ENCODE data around the gene RPL23.

RPL23 gene

GRCh38 chr17:38852771-38853291, 690 bp downstream of the RPL23 start:
- TF ChIP-seq POLR2AphosphoS5 (IDR thresholded peaks at IDR 0.05; ENCODE audit: low read depth, low read length) (no peak), PAX5 (IDR thresholded peaks at IDR 0.05; ENCODE audit: insufficient read depth, low read length, severe bottlenecking) (no peak), TAF1 (IDR thresholded peaks at IDR 0.05; ENCODE audit: low read depth, low read length) (no peak), POLR2A (IDR thresholded peaks at IDR 0.05; ENCODE audit: low read depth, low read length) (no peak), POU2F2 (IDR thresholded peaks at IDR 0.05; ENCODE audit: low read depth, low read length) (no peak), SPI1 (IDR thresholded peaks at IDR 0.05; ENCODE audit: low read depth, low read length) (no peak)
- DNase-seq (ENCODE audit: insufficient read length, low spot score), result no peak
- FAIRE-seq, result peak; percentile 20

- no peak for FAIRE-seq
- DNase-seq (ENCODE audit: insufficient read length, low spot score), result no peak
- no peak for TF ChIP-seq POLR2AphosphoS5 (IDR thresholded peaks at IDR 0.05; ENCODE audit: low read depth, low read length)
- no peak for TF ChIP-seq TAF1 (IDR thresholded peaks at IDR 0.05; ENCODE audit: low read depth, low read length)
- no peak for TF ChIP-seq PAX5 (IDR thresholded peaks at IDR 0.05; ENCODE audit: insufficient read depth, low read length, severe bottlenecking)
- TF ChIP-seq POLR2A (IDR thresholded peaks at IDR 0.05; ENCODE audit: low read depth, low read length), result no peak
- no peak for TF ChIP-seq SPI1 (IDR thresholded peaks at IDR 0.05; ENCODE audit: low read depth, low read length)
- no peak for TF ChIP-seq POU2F2 (IDR thresholded peaks at IDR 0.05; ENCODE audit: low read depth, low read length)
Measured at GRCh38 chr17:38851434-38851833, 2.1 kb downstream of the RPL23 start.

GRCh38 chr17:38850374-38850773, 3.1 kb downstream of the RPL23 start:
- TF ChIP-seq POLR2AphosphoS5 (IDR thresholded peaks at IDR 0.05; ENCODE audit: low read depth, low read length), result 0 out of 2 replicates have a peak, but pooled peaks have one; percentile 59
- no peak for TF ChIP-seq POU2F2 (IDR thresholded peaks at IDR 0.05; ENCODE audit: low read depth, low read length)
- DNase-seq (ENCODE audit: insufficient read length, low spot score), result no peak
- no peak for FAIRE-seq

- FAIRE-seq (no peak), DNase-seq (ENCODE audit: insufficient read length, low spot score) (no peak)
- TF ChIP-seq POLR2AphosphoS5 (IDR thresholded peaks at IDR 0.05; ENCODE audit: low read depth, low read length) (no peak), TAF1 (IDR thresholded peaks at IDR 0.05; ENCODE audit: low read depth, low read length) (no peak)
Measured at GRCh38 chr17:38848939-38849605, 4.4 kb downstream of the RPL23 start.

GRCh38 chr17:38848557-38848891, 5.0 kb downstream of the RPL23 start:
- FAIRE-seq (no peak), DNase-seq (ENCODE audit: insufficient read length, low spot score) (no peak)
- TF ChIP-seq PAX5 (IDR thresholded peaks at IDR 0.05; ENCODE audit: insufficient read depth, low read length, severe bottlenecking) (no peak), SPI1 (IDR thresholded peaks at IDR 0.05; ENCODE audit: low read depth, low read length) (no peak), POLR2A (IDR thresholded peaks at IDR 0.05; ENCODE audit: low read depth, low read length) (no peak), TAF1 (IDR thresholded peaks at IDR 0.05; ENCODE audit: low read depth, low read length) (no peak), POU2F2 (IDR thresholded peaks at IDR 0.05; ENCODE audit: low read depth, low read length) (no peak), POLR2AphosphoS5 (IDR thresholded peaks at IDR 0.05; ENCODE audit: low read depth, low read length) (no peak)

- TF ChIP-seq POLR2AphosphoS5 (IDR thresholded peaks at IDR 0.05; ENCODE audit: low read depth, low read length) (no peak), PAX5 (IDR thresholded peaks at IDR 0.05; ENCODE audit: insufficient read depth, low read length, severe bottlenecking) (no peak), POLR2A (IDR thresholded peaks at IDR 0.05; ENCODE audit: low read depth, low read length) (no peak), POU2F2 (IDR thresholded peaks at IDR 0.05; ENCODE audit: low read depth, low read length) (no peak)
- FAIRE-seq, result no peak
- DNase-seq (ENCODE audit: insufficient read length, low spot score), result no peak
Measured at GRCh38 chr17:38844261-38844757, 9.2 kb downstream of the RPL23 start.

- no peak for TF ChIP-seq TAF1 (IDR thresholded peaks at IDR 0.05; ENCODE audit: low read depth, low read length)
- no peak for TF ChIP-seq POU2F2 (IDR thresholded peaks at IDR 0.05; ENCODE audit: low read depth, low read length)
- TF ChIP-seq POLR2AphosphoS5 (IDR thresholded peaks at IDR 0.05; ENCODE audit: low read depth, low read length), result no peak
- no peak for TF ChIP-seq POLR2A (IDR thresholded peaks at IDR 0.05; ENCODE audit: low read depth, low read length)
- TF ChIP-seq PAX5 (IDR thresholded peaks at IDR 0.05; ENCODE audit: insufficient read depth, low read length, severe bottlenecking), result no peak
- no peak for TF ChIP-seq SPI1 (IDR thresholded peaks at IDR 0.05; ENCODE audit: low read depth, low read length)
- no peak for FAIRE-seq
Measured at GRCh38 chr17:38825762-38826247, 27.7 kb downstream of the RPL23 start.

GRCh38 chr17:38824899-38825761, 28.4 kb downstream of the RPL23 start, which contains the start of gene CWC25:
CWC25 (minus strand) TSS chr17:38825321; CDS start chr17:38825183, 138 bp downstream.
- peak; percentile 93 for TF ChIP-seq POLR2AphosphoS5 (IDR thresholded peaks at IDR 0.05; ENCODE audit: low read depth, low read length)
- TF ChIP-seq PAX5 (IDR thresholded peaks at IDR 0.05; ENCODE audit: insufficient read depth, low read length, severe bottlenecking), result no peak
- peak; percentile 96 for TF ChIP-seq POLR2A (IDR thresholded peaks at IDR 0.05; ENCODE audit: low read depth, low read length)
- peak; percentile 70 for TF ChIP-seq POU2F2 (IDR thresholded peaks at IDR 0.05; ENCODE audit: low read depth, low read length)
- TF ChIP-seq TAF1 (IDR thresholded peaks at IDR 0.05; ENCODE audit: low read depth, low read length), result peak; percentile 93
- no peak for TF ChIP-seq SPI1 (IDR thresholded peaks at IDR 0.05; ENCODE audit: low read depth, low read length)
- FAIRE-seq (no peak), DNase-seq (ENCODE audit: insufficient read length, low spot score) (peak; percentile 82)

More at GRCh38 chr17:38825762-38826247, 27.7 kb downstream of the RPL23 start:
- DNase-seq (ENCODE audit: insufficient read length, low spot score), result no peak

GRCh38 chr17:38815576-38816193, 37.8 kb downstream of the RPL23 start:
- no peak for TF ChIP-seq PAX5 (IDR thresholded peaks at IDR 0.05; ENCODE audit: insufficient read depth, low read length, severe bottlenecking)
- no peak for TF ChIP-seq SPI1 (IDR thresholded peaks at IDR 0.05; ENCODE audit: low read depth, low read length)
- TF ChIP-seq POU2F2 (IDR thresholded peaks at IDR 0.05; ENCODE audit: low read depth, low read length), result no peak
- no peak for TF ChIP-seq TAF1 (IDR thresholded peaks at IDR 0.05; ENCODE audit: low read depth, low read length)
- TF ChIP-seq POLR2AphosphoS5 (IDR thresholded peaks at IDR 0.05; ENCODE audit: low read depth, low read length), result no peak
- TF ChIP-seq POLR2A (IDR thresholded peaks at IDR 0.05; ENCODE audit: low read depth, low read length), result no peak
- DNase-seq (ENCODE audit: insufficient read length, low spot score) (no peak), FAIRE-seq (no peak)

All from GM12891 (cell line).